GM18909 (cell line): ENCODE measurements around the gene PRKCZ.

Experiments used
- ATAC-seq: cut with Tn5 transposase; IDR thresholded peaks from one replicate; pipeline ENCODE4 v1.9.1; 2021; ENCODE audit warnings: mild to moderate bottlenecking; ENCODE audit not compliant: unreplicated experiment, poor library complexity

The PRKCZ gene

GRCh38 chr1:2044510-2045319, 5.5 kb upstream of the PRKCZ start:
- ATAC-seq, result no peak

GRCh38 chr1:2045468-2046173, 4.6 kb upstream of the PRKCZ start:
- ATAC-seq, result no peak

- no peak for ATAC-seq
Measured at GRCh38 chr1:2046174-2046917, 3.9 kb upstream of the PRKCZ start.

- no peak for ATAC-seq
Measured at GRCh38 chr1:2046953-2047748, 3.1 kb upstream of the PRKCZ start.

- ATAC-seq, result no peak
Measured at GRCh38 chr1:2047749-2048729, 2.2 kb upstream of the PRKCZ start.

GRCh38 chr1:2049225-2049717, 940 bp upstream of the PRKCZ start:
- no peak for ATAC-seq

GRCh38 chr1:2050461-2050792, 216 bp downstream of the PRKCZ start:
- ATAC-seq, result no peak

GRCh38 chr1:2050793-2051682, 827 bp downstream of the PRKCZ start:
- no peak for ATAC-seq

- no peak for ATAC-seq
Measured at GRCh38 chr1:2052054-2052679, 2.0 kb downstream of the PRKCZ start.

GRCh38 chr1:2052756-2053155, 2.5 kb downstream of the PRKCZ start:
- ATAC-seq, result no peak

- no peak for ATAC-seq
Measured at GRCh38 chr1:2053217-2053616, 3.0 kb downstream of the PRKCZ start.

- no peak for ATAC-seq
Measured at GRCh38 chr1:2053784-2054376, 3.7 kb downstream of the PRKCZ start.

- no peak for ATAC-seq
Measured at GRCh38 chr1:2054560-2054959, 4.3 kb downstream of the PRKCZ start.

GRCh38 chr1:2055911-2056575, 5.8 kb downstream of the PRKCZ start:
- no peak for ATAC-seq

- no peak for ATAC-seq
Measured at GRCh38 chr1:2056955-2057590, 6.9 kb downstream of the PRKCZ start.

GRCh38 chr1:2059290-2059953, 9.2 kb downstream of the PRKCZ start:
- no peak for ATAC-seq
